Mesenteric fat pad (tissue), 1 donor: ENCODE measurements around the gene HTN1. TPM values are rescaled to one million over a fixed set of nuclear protein-coding genes. Genes with fewer than 3 reads are reported as not detected.
"Not testable (repeated sequence)": the region's sequence is repeated elsewhere in the genome, so short reads cannot be mapped to it uniquely, and the experiment has no call there.

Experiments used
- DNase-seq: peaks from one replicate; pipeline ENCODE4 v3.0.0-alpha.2; 2020; ENCODE audit warnings: low spot score
- long read RNA-seq: library from polyadenylated mRNA; unstranded; transcript quantifications from one replicate; pipeline ENCODE4 v2.0.0, GENCODE V29; 2020
- total RNA-seq: library from RNA; stranded (reverse); fragmentation: NEBNext Ultra II Directional; extraction: Animal tissue kit (Norgen Biotek cat#: 25700); gene quantifications from one replicate; pipeline ENCODE4 v1.2.1, GENCODE V29; 2021
- donor health status: DM: yes; HTN: yes; CAD: no.

HTN1 gene
- total RNA-seq, result not detected
- long read RNA-seq, result 0 reads

DNA sequence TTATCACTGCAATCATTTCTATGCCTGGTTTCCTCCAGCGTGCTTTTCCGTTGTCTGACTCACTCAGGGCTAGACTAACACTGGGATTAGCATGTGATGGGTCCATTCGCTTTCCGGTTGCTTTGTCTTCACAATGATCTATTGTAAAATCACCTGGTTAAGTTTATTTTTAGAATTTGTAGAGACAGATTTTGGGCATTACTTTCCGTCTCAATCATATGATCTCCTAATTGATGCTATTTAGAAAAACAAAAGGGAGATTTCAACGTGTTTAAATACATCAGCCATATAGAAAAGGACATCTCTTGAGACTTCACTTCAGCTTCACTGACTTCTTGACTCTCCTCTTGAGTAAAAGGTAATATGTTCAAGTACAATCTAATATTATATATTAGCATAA is at the start of gene HTN1:
HTN1 (plus strand) TSS at position 301 of the 400 bp plus-strand sequence. CDS start 2,639 bp downstream, outside the sequence.
- not testable (repeated sequence) for DNase-seq

DNA sequence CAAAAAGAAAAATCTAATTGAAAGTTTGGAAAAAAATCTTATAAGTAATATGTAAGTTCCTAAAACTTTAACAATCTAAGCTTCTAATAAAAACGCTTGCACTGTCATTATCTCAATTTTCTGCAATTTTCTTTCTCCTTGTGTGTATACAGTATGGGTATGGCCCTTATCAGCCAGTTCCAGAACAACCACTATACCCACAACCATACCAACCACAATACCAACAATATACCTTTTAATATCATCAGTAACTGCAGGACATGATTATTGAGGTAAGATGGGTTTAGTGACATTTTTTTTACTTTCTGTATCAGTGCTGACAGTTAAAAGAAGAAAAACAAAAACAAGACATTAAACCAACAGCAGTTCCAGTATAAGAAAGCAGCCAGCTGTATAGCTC is 49.5 kb upstream of the HTN1 start:
- DNase-seq, result no peak

DNA sequence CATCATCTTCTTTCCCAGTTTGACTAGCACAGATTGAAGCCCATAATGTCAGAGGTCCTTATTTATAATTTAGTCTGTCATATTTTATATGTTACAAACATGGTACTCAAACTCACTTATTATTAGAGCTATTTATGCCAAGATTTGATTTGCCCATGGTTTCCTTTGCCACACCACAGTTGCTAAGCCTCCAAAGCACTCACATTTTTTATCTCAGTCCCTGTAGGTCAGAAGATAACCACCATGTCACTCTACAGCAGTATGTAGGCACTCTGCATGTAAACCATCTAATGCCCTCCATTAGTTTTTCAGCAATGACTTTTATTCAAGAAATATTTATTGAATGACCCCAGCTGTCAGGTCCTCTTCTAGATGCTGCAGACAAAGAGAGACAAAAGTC is 47.7 kb upstream of the HTN1 start:
- DNase-seq, result no peak

DNA sequence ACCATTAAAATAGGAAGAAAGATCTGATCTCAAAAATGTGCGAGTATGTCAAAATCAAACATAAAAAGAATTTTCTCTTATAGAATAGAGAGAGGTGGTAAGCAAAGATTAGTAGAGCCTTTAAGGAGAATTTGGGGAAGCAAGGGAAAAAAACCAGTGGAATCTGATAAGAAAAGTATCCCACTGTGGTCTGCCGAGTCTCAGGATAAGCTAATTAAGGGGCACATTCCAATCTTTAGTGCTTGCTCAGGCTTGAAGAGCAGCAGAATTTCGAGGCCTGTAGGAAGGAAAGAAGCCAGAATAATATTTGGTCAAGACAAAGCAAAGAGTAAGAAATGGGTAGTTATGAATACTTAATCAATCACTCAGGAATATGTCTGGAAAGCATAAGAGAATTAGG is 41.5 kb upstream of the HTN1 start:
- no peak for DNase-seq

DNA sequence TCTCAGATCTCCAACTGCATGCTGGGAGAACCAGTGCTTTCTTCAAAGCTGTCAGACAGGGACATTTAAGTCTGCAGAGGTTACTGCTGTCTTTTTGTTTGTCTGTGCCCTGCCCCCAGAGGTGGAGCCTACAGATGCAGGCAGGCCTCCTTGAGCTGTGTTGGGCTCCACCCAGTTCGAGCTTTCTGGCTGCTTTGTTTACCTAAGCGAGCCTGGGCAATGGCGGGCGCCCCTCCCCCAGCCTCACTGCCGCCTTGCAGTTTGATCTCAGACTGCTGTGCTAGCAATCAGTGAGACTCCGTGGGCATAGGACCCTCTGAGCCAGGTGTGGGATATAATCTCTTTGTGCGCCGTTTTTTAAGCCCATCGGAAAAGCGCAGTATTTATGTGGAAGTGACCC is 31.2 kb upstream of the HTN1 start:
- not testable (repeated sequence) for DNase-seq

DNA sequence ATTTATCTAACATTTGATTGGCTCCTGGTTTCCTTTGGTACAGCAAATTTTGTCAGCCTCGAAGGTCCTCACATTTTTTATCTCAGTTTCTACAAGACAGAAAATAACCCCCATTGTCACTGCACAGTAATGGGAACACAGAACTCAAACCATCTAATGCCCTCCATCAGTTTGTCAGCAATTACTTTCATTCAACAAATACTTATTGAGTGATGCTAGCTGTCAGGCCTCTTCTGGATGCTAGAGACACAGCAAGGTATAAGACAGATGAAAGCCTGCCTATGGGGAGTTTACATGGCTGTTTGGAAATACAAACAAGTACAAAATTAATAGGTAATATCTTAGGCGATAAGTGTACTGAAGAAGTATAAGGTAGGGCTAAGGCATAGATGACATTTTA is 27.0 kb upstream of the HTN1 start:
- DNase-seq, result no peak

DNA sequence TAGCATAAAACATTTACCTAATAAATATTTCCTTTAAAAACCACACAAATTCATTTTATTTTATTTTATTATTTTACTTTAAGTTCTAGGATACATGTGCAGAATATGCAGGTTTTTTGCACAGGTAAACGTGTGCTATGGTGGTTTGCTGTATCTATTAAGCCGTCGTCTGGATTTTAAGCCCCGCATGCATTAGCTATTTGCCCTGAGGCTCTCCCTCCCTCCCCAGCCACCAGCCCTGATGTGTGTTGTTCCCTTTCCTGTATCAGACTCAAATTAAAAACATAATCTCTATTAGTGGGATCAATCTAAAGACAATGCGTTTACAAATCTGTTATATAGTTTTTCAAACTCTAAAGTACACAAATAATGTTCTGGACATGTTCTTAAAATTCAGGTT is 23.2 kb upstream of the HTN1 start:
- DNase-seq, result no peak

DNA sequence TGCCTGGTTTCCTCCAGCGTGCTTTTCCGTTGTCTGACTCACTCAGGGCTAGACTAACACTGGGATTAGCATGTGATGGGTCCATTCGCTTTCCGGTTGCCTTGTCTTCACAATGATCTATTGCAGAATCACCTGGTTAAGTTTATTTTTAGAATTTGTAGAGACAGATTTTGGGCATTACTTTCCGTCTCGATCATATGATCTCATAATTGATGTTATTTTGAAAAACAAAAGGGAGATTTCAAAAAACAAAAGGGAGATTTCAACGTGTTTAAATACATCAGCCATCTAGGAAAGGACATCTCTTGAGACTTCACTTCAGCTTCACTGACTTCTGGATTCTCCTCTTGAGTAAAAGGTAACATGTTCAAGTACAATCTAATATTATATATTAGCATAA is 22.1 kb upstream of the HTN1 start, which contains the start of gene HTN3:
HTN3 (plus strand) TSS at position 301 of the 400 bp plus-strand sequence. CDS start 2,282 bp downstream, outside the sequence.
- DNase-seq, result not testable (repeated sequence)

DNA sequence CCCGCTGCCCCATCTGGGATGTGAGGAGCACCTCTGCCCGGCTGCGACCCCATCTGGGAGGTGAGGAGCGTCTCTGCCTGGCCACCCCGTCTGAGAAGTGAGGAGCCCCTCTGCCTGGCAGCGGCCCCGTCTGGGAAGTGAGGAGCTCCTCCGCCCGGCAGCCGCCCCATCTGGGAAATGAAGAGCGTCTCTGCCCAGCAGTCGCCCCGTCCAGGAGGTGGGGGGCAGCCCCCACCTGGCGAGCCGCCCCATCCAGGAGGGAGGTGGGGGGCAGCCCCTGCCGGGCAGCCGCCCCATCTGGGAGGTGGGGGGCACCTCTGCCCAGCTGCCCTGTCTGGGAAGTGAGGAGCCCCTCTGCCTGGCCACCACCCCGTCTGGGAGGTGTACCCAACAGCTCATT is 12.7 kb upstream of the HTN1 start:
- DNase-seq, result not testable (repeated sequence)

DNA sequence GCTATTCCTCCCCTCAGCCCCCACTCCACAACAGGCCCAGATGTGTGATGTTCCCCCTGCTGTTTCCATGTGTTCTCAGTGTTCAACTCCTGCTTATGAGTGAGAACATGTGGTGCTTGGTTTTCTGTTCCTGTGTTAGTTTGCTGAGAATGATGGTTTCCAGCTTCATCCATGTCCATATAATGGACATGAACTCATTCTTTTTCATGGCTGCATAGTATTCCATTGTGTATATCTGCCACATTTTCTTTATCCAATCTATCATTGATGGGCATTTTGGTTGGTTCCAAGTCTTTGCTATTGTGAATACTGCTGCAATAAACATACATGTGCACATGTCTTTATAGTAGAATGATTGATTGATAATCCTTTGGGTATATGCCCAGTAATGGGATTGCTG is 10.3 kb upstream of the HTN1 start:
- not testable (repeated sequence) for DNase-seq

DNA sequence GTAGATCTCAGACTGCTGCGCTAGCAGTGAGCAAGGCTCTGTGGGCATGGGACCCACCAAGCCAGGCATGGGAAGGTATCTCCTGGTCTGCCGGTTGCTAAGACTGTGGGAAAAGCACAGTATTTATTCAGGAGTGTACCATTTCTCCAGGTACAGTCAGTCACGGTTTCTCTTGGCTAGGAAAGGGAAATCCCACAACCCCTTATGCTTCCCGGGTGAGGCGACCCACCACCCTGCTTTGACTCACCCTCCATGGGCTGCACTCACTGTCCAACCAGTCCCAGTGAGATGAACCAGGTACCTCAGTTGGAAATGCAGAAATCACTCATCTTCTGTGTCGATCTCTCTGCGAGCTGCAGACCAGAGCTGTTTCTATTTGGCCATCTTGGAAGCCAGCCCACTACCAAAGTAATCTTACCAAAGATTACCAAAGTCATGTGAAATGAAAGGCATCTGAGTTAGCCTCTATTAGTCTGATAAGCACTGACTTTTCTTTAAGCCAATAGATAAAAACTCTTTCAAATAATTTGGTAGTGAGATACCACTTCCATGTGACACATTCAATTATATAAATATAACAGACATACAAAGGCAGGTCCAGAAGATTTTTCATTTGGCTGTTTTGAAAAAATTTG is 8.5 kb upstream of the HTN1 start:
- no peak for DNase-seq

DNA sequence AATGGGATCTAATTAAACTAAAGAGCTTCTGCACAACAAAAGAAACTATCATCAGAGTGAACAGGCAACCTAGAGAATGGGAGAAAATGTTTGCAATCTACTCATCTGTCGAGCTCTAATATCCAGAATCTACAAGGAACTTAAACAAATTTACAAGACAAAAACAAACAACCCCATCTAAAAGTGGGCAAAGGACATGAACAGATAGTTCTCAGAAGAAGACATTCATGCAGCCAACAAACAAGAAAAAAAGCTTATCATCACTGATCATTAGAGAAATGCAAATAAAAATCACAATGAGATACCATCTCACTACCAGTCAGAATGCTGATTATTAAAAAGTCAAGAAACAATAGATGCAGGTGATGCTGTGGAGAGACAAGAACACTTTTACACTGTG is 6.3 kb downstream of the HTN1 start:
- DNase-seq, result not testable (repeated sequence)

DNA sequence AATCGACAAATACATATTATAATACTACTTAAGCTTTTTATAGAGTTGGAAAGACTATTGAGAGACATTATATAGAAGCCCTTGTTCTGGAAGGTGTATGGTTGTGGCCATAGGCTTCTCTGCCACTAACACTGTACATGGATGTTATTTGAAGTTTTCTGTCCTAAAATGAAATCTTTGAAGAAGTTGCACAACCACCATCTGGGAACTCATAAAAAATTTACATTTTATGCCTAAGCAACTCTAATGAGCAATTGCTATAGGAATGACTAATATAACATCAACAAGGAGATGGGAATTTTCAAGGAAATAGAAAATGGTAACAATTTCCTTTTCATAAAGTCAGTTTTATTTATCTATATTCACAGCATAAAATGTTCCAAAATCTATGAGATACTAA is 7.4 kb downstream of the HTN1 start:
- no peak for DNase-seq

DNA sequence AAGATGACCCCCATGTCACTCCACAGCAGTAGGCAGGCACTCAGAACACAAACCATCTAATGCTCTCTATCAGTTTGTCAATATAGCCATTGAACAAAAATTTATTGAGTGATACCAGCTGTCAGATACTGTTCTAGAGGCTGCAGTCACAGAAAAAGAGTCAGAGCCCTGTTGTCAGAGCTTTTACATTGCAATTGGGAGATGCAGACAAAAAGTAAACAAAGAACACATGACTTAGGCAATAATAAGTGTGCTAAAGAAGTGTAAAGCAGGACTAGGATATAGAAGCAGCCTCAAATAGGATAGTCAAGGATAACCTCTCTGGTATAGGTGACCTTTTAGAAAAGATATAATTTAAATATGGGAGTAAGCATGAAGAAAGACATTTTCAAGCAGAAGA is 8.9 kb downstream of the HTN1 start:
- DNase-seq, result no peak

DNA sequence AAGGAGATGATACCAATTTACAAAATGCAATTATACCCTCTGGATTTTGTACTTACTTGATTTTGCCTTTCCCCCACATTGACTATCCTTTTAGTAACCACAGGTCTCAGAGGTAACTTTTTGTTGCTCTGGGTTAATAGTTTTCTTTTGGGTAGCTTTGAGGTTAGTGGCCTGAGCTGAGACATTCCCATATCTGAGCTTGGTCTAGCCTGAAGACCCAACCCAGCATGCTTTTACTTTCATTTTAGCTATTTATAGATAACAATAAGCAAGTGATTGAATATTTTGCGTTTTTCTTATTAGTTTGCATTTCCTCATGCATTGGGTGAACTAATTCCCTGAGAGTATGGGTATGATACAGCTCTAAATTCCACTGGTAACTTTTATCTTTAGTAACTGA is 11.8 kb downstream of the HTN1 start:
- no peak for DNase-seq

DNA sequence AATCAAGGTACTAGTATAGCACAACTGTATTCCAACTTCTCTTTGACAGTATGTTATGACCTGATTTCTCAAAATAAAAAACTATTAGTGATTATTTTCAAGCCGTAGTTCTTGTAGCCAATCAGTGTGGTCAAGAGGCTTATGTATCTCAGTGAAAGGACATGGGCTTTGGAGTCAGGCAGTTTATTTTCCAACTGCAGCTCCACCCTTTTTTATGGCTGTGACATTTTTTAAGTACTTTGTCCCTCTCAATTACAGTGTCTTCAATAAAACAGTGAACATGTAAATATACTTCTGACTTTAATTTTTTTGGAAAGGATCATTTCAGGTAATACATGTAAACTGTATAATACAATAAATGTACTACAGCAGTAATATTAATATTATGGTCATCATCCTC is 30.0 kb downstream of the HTN1 start:
- no peak for DNase-seq

DNA sequence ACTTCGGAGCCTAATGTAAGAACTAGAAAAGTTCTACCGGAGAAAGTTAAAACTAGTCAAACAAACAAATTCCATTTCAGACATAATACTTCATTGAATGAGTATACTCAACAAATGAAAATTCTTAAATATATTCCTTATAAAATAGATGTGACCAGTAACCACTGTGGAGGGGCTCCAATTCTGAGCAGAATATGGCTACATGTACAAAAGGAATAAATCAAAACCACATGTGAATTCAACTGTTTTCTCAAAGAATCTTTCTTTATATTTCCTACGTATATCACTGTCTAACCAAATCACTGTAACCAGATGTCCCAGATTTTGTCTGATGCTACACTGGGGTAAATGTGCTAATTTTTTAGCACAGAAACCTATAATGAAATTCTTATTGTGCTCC is 49.0 kb downstream of the HTN1 start:
- no peak for DNase-seq

Other genes with a start within 250 kb of the HTN1 start
- not detected for gene SULT1E1, start 190.3 kb upstream of the HTN1 start, total RNA-seq
- gene CSN1S1, start 119.4 kb upstream of the HTN1 start, total RNA-seq, result 32.3 TPM
- gene CSN2, start 84.7 kb upstream of the HTN1 start, total RNA-seq, result not detected
- not detected for gene STATH, start 54.5 kb upstream of the HTN1 start, total RNA-seq
- not detected for gene HTN3, start 22.0 kb upstream of the HTN1 start, total RNA-seq
- not detected for gene PRR27, start 103.8 kb downstream of the HTN1 start, total RNA-seq
- not detected for gene ODAM, start 145.3 kb downstream of the HTN1 start, total RNA-seq
- not detected for gene FDCSP, start 175.7 kb downstream of the HTN1 start, total RNA-seq
- not detected for gene CSN3, start 192.2 kb downstream of the HTN1 start, total RNA-seq